ENCODE results near the gene ARRB2. TPM values are rescaled to one million over a fixed set of nuclear protein-coding genes. Genes with fewer than 3 reads are reported as not detected.

ARRB2 gene
- total RNA-seq, 1 donor = 8.9 TPM

- no peak overlapping the region for H3K4me3 ChIP-seq (ENCODE audit: low read depth, low read length)
- DNase-seq (ENCODE audit: low read depth) = no peak
- TF ChIP-seq, protein P1, sequence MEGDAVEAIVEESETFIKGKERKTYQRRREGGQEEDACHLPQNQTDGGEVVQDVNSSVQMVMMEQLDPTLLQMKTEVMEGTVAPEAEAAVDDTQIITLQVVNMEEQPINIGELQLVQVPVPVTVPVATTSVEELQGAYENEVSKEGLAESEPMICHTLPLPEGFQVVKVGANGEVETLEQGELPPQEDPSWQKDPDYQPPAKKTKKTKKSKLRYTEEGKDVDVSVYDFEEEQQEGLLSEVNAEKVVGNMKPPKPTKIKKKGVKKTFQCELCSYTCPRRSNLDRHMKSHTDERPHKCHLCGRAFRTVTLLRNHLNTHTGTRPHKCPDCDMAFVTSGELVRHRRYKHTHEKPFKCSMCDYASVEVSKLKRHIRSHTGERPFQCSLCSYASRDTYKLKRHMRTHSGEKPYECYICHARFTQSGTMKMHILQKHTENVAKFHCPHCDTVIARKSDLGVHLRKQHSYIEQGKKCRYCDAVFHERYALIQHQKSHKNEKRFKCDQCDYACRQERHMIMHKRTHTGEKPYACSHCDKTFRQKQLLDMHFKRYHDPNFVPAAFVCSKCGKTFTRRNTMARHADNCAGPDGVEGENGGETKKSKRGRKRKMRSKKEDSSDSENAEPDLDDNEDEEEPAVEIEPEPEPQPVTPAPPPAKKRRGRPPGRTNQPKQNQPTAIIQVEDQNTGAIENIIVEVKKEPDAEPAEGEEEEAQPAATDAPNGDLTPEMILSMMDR (IDR thresholded peaks at IDR 0.05; ENCODE audit: insufficient read depth, low read length) = no peak
Observed at GRCh38 chr17:4742133-4742532, 31.7 kb downstream of the ARRB2 start.

DNA sequence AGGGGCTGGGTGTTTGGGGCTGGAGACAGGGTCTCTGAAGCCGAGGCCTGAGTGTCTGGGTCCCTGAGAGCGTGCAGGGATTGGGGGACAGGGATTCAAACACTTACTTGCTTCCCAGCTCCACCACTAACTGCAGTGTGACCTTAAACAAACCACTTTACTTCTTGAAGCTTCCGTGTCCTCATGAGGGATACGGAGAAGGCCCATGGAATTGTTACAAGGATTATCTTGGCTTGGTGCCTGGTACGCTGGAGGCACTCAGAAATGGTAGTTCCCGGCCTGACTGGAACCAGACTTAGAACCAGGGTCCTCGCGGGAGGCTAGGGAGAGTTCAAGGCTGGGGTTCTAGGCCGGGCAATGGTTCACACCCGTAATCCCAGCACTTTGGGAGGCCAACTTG lies 32.2 kb downstream of the ARRB2 start:
- TF ChIP-seq, protein P1 (IDR thresholded peaks at IDR 0.05; ENCODE audit: insufficient read depth, low read length) = no peak
- H3K4me3 ChIP-seq (ENCODE audit: low read depth, low read length) = no peak overlapping the region
- peak; percentile 12 for DNase-seq (ENCODE audit: low read depth)

GRCh38 chr17:4743216-4743615 lies 32.8 kb downstream of the ARRB2 start:
- TF ChIP-seq, protein P1 (IDR thresholded peaks at IDR 0.05; ENCODE audit: insufficient read depth, low read length) = no peak
- no peak for DNase-seq (ENCODE audit: low read depth)
- no peak overlapping the region for H3K4me3 ChIP-seq (ENCODE audit: low read depth, low read length)

DNA sequence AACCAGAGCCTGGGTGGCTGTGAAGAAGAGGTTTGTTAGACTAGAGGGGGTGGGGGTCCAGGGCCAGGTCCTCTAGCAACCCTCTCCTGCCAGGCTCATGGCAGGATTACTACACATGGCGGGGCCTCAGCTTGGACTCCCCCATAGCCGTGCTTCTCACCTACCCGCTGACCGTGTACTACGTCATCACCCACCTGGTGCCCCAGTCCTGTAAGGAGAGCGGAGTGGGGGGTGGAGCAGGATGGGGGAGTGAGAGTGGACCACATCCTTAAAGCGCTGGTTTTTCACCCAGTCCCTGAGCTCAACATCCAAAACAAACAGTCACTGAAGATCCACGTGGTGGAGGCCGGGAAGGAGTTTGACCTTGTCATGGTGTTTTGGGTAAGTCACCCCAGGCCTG lies 33.5 kb downstream of the ARRB2 start:
- TF ChIP-seq, protein P1 (IDR thresholded peaks at IDR 0.05; ENCODE audit: insufficient read depth, low read length) = no peak
- H3K4me3 ChIP-seq (ENCODE audit: low read depth, low read length) = no peak overlapping the region
- DNase-seq (ENCODE audit: low read depth) = no peak

DNA sequence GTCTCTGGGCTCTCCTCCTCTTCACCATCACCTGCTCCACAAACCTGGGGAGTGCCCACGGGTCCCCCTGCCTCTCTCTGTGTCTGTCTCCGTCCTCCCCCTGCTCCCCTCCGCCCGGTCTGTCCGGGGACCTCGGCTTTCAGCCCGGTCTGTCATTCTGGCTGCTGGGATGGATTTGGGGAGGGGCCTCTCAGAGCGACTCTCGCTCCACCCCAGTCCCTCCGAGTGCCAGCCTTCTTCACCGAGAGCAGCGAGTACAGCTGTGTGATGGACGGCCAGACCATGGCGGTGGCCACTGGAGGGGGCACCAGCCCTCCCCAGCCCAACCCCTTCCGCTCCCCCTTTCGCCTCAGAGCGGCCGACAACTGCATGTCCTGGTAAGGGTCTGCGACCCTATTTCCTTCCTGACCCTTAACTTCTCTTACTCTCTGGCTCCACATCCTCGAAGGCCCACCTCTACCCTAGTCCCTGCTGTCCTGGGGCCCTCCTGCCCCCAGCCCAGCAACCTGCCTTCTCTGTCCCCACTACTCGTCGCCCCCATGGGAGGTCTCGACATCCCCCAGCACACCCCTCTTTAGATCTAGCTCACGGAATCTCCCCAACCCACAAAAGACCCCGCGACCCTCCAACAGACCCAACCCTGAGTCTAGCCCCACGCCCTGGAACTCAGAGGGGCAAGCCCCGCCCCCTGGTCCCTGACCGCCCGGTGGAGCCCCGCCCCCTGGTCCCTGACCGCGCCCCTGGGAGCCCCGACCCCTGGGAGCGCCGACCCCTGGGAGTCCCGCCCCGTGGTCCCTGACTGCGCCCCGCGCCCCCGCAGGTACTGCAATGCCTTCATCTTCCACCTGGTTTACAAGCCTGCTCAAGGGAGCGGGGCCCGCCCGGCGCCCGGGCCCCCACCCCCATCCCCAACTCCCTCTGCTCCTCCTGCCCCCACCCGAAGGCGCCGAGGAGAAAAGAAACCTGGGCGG lies 34.9 kb downstream of the ARRB2 start:
- no peak for DNase-seq (ENCODE audit: low read depth)
- TF ChIP-seq, protein P1 (IDR thresholded peaks at IDR 0.05; ENCODE audit: insufficient read depth, low read length) = no peak
- H3K4me3 ChIP-seq (ENCODE audit: low read depth, low read length) = no peak overlapping the region

GRCh38 chr17:4747847-4748246 lies 37.4 kb downstream of the ARRB2 start:
- TF ChIP-seq, protein P1 (IDR thresholded peaks at IDR 0.05; ENCODE audit: insufficient read depth, low read length) = no peak
- DNase-seq (ENCODE audit: low read depth) = no peak
- no peak overlapping the region for H3K4me3 ChIP-seq (ENCODE audit: low read depth, low read length)
